ENCODE measurements around the gene SLC2A10.

The SLC2A10 gene

GRCh38 chr20:46773680-46774079 lies 64.2 kb downstream of the SLC2A10 start:
- no peak overlapping the region for H3K4me3 ChIP-seq (ENCODE audit: low read depth, low read length)
- no peak for TF ChIP-seq CTCF (IDR thresholded peaks at IDR 0.05; ENCODE audit: insufficient read depth, low read length, missing control alignments)
- CTCF ChIA-PET: interaction anchor here (1.0 to 1.5 kb wide), 3 partner anchors 9 to 369 kb away, joined by 3 to 4 read pairs (median 4); no protein-coding TSS in a partner anchor
- POLR2A ChIA-PET: no interaction called here
- no peak for DNase-seq (ENCODE audit: low read depth, low spot score)

- ChIA-PET CTCF (interaction anchor here (1.0 to 1.5 kb wide), 3 partner anchors 10 to 369 kb away, joined by 3 to 4 read pairs (median 4); no protein-coding TSS in a partner anchor), POLR2A (no interaction called here)
- no peak for DNase-seq (ENCODE audit: low read depth, low spot score)
- no peak for TF ChIP-seq CTCF (IDR thresholded peaks at IDR 0.05; ENCODE audit: insufficient read depth, low read length, missing control alignments)
- no peak overlapping the region for H3K4me3 ChIP-seq (ENCODE audit: low read depth, low read length)
These were observed 64.8 kb downstream of the SLC2A10 start for GRCh38 chr20:46774236-46774635.

GRCh38 chr20:46774943-46775560 lies 65.6 kb downstream of the SLC2A10 start:
- no peak for TF ChIP-seq CTCF (IDR thresholded peaks at IDR 0.05; ENCODE audit: insufficient read depth, low read length, missing control alignments)
- H3K4me3 ChIP-seq (ENCODE audit: low read depth, low read length): no peak overlapping the region
- POLR2A ChIA-PET: no interaction called here
- CTCF ChIA-PET: interaction anchor here (1.4 to 2.0 kb wide), 3 partner anchors 8 to 24 kb away, joined by 4 read pairs; no protein-coding TSS in a partner anchor
- DNase-seq (ENCODE audit: low read depth, low spot score): no peak

GRCh38 chr20:46775806-46776205 lies 66.4 kb downstream of the SLC2A10 start:
- no peak for TF ChIP-seq CTCF (IDR thresholded peaks at IDR 0.05; ENCODE audit: insufficient read depth, low read length, missing control alignments)
- POLR2A ChIA-PET: no interaction called here
- CTCF ChIA-PET: interaction anchor here (1.4 to 2.0 kb wide), 2 partner anchors 9 to 24 kb away, joined by 4 read pairs; no protein-coding TSS in a partner anchor
- no peak overlapping the region for H3K4me3 ChIP-seq (ENCODE audit: low read depth, low read length)
- no peak for DNase-seq (ENCODE audit: low read depth, low spot score)

- CTCF ChIA-PET: interaction anchor here (1.2 to 2.4 kb wide), 2 partner anchors 15 to 19 kb away, joined by 5 to 6 read pairs; no protein-coding TSS in a partner anchor
- POLR2A ChIA-PET: no interaction called here
- no peak for DNase-seq (ENCODE audit: low read depth, low spot score)
- H3K4me3 ChIP-seq (ENCODE audit: low read depth, low read length): no peak overlapping the region
- no peak for TF ChIP-seq CTCF (IDR thresholded peaks at IDR 0.05; ENCODE audit: insufficient read depth, low read length, missing control alignments)
These were observed 67.9 kb downstream of the SLC2A10 start for GRCh38 chr20:46777331-46777730.

- ChIA-PET CTCF (interaction anchor here (1.1 to 1.7 kb wide), 4 partner anchors 11 to 604 kb away, joined by 3 to 8 read pairs (median 6); no protein-coding TSS in a partner anchor), POLR2A (no interaction called here)
- TF ChIP-seq CTCF (IDR thresholded peaks at IDR 0.05; ENCODE audit: insufficient read depth, low read length, missing control alignments): no peak
- H3K4me3 ChIP-seq (ENCODE audit: low read depth, low read length): no peak overlapping the region
- no peak for DNase-seq (ENCODE audit: low read depth, low spot score)
These were observed 70.4 kb downstream of the SLC2A10 start for GRCh38 chr20:46779831-46780230.

All from AG04449 (cell line).